Measurements from ENCODE around the gene ACTMAP.

The ACTMAP gene

DNA sequence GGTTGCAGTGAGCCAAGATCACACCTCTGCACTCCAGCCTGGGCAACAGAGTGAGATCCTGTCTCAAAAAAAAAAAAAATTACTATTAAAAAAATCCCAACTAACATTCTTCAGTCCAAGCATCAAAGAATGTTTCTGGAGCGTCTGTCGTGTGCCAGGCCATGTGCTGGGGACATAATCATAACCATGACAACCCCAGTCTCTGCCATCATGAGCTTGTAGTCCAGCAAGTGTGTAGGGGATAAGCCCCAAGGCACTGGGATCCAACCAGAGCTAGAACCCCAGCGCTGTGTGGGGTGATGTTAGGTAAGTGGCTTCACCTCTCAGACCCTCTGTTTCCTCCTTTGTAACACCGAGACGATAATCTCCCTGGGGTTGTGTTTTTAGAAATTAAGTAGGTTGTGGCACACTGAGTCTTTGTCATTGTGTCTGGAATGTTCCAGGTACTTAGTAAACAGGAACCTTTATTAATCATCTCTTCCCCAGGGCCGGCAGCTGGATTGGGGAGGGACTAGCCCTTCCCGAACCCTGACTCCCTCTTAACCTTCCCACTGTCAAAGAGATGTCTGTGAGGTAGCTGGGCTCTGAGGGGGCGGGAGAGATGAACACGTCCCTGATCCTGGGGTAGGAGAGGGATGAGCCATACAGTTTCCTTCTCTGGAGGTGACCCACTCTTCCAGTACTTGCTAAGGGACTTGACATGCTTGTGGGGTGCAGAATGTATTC is 28.2 kb downstream of the ACTMAP start:
- in situ Hi-C loops (cut with HindIII; ENCODE audit: low sequenced_read_pairs), result no loop called here

DNA sequence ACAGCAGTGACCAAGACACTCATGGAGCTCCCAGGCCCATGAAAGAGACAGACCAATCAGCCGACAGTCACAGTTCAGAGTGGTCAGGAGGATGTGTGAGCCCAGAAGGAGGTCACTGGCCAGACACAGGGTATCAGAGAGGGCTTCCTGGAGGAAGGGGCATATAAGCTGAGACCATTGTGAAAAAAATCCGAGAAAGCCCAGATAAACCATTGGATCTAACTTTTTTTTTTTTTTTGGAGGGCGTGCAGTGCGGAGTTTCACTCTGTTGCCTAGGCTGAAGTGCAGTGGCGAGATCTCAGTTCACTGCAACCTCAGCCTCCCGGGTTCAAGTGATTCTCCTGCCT is 29.2 kb downstream of the ACTMAP start:
- in situ Hi-C loops (cut with HindIII; ENCODE audit: low sequenced_read_pairs), result no loop called here

DNA sequence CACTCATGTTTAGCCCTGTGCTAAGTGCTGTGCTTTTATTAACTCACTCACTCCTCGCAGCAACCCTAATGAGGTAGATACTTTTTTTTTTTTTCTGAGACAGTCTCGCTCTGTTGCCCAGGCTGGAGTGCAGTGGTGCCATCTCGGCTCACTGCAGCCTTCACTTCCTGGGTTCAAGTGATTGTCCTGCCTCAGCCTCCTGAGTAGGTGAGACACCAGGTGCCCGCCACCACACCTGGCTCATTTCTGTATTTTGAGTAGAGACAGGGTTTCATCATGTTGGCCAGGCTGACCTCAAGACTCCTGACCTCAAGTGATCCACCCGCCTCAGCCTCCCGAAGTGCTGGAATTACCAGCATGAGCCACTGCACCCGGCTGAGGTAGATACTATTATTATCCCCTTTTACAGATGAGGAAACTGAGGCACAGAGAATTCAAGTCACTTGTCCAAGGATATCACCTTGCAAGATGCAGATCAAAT is 30.8 kb downstream of the ACTMAP start:
- in situ Hi-C loops (cut with HindIII; ENCODE audit: low sequenced_read_pairs), result no loop called here

DNA sequence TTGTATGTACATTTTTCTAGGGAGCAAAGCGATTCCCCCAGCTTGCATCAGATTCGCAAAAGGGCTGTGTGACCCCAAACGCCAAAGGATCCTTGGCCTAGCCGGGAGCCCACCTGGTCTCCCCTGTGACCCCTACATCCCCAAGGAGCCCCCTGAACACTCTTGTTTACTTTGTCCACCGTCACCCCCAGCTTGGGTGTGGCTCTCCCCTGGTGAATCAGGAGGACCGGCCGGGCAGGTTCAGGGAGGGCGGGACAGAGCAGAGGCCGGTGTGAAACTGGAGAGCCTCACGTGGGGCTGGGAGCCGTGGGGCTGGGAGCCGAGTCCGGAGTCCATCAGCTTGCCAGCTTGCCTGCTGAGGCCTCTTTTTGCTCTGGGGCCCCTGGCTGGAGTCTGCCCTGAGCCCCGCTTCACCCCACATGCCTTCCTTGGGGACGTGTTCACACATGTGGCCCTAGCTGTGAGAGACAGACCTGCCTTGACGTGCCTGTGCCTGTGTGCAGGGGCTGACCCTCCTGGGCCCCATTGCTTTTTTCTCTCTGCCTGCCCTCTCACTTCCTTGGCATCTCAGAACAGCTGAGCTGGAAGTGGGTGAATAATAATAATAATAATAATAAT is 31.4 kb downstream of the ACTMAP start:
- in situ Hi-C loops (cut with HindIII; ENCODE audit: low sequenced_read_pairs), result no loop called here

DNA sequence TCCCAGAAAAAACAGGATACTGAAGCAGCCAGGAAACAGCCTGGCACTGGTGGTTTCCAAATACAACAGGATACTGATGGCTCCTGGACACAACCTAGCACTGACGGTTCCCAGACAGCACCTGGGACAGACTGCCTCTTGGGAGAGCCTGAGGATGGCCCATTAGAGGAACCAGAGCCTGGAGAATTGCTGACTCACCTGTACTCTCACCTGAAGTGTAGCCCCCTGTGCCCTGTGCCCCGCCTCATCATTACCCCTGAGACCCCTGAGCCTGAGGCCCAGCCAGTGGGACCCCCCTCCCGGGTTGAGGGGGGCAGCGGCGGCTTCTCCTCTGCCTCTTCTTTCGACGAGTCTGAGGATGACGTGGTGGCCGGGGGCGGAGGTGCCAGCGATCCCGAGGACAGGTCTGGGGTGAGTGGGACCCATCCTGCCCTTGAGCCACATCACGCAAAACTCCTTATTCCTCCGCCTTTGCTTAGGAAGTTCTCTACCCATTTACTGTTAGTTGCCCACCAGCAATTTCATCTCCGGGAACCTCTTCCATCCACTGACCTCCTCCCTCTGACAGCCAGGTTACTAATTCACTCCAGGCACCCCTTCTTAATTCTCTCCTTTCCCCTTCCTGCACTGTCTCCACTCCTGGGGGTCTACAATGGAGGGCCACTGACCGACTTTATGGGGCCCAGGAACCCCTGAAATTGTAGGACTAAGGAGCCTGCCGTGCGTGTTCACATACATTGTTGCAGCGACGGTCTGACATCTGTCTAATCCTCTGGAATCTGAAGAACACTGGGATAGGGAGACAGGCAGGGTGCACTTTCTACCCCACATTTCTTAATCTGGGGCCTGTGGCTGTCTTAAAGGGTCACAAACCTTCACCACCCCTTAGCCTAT is 32.1 kb downstream of the ACTMAP start:
- in situ Hi-C loops (cut with HindIII; ENCODE audit: low sequenced_read_pairs), result no loop called here

DNA sequence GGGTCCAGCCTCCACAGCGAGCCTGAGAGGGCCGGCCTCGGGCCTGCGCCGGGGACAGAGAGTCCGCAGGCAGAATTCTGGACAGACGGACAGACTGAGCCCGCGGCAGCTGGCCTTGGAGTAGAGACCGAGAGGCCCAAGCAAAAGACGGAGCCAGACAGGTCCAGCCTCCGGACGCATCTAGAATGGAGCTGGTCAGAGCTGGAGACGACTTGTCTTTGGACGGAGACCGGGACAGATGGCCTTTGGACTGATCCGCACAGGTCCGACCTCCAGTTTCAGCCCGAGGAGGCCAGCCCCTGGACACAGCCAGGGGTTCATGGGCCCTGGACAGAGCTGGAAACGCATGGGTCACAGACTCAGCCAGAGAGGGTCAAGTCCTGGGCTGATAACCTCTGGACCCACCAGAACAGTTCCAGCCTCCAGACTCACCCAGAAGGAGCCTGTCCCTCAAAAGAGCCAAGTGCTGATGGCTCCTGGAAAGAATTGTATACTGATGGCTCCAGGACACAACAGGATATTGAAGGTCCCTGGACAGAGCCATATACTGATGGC is 32.9 kb downstream of the ACTMAP start:
- in situ Hi-C loops (cut with HindIII; ENCODE audit: low sequenced_read_pairs), result no loop called here

DNA sequence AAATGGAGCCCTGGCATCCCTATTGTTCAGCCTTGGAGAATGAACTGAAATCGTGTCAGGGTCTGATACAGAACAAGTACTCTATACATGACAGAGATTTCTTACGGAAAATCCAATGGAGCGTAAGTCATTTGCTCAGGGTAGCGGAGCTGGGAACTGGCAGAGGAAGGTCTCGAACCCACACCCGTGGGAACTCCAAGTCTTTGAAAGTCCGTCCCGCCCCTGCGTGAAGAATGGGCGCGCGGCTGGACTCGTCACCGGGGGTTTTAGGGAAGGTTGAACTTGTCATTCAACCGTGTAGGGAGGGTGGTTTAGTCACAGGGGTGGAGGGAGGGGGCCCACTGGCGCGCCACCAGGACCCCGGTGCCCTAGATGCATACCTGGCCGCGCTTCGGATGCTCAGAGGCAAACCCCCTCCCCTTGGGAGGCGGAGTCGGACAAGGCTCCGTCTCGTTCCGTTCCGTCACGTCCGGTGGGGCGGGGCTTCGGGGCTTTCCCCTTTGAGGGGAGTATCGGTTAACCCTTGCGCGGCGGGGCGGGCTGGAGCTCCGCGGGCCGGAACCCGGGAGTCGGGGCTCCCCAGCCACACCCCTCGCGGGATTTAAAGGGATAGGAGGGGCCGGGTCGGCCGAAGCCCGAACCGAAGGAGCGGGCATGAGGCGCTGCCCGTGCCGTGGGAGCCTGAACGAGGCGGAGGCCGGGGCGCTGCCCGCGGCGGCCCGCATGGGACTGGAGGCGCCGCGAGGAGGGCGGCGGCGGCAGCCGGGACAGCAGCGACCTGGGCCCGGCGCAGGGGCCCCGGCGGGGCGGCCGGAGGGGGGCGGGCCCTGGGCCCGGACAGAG is 33.6 kb downstream of the ACTMAP start, which contains the start of the genes COQ8B and ITPKC:
Gene COQ8B (minus strand): TSS at position 405 of the 843 bp plus-strand sequence. CDS start 2,254 bp downstream, outside the sequence.
Gene ITPKC (plus strand): TSS at position 631 of the 843 bp plus-strand sequence. CDS start 24 bp downstream, at position 655.
- in situ Hi-C loops (cut with HindIII; ENCODE audit: low sequenced_read_pairs), result no loop called here

DNA sequence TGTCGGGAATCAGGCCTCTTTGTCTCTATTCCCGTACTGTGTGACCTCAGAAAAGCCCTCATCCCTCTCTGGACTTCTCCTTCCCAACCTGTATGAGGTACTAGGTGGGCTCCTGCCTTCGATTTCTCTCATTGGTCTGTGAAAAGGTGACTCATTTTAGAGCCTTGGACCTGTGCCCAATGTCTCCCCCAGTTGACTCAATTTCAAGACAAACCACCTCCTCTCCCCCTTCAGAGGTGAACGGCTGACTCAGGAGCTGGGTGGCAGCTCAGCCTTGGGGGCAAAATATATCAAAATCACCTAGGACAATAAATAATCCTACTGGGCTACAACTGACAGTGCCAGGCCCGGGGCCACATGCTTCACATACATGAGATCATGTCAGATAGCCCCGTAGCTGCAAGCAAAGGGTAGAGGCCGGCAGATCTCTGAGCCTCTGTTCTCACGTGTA is 34.2 kb downstream of the ACTMAP start:
- in situ Hi-C loops (cut with HindIII; ENCODE audit: low sequenced_read_pairs), result no loop called here

DNA sequence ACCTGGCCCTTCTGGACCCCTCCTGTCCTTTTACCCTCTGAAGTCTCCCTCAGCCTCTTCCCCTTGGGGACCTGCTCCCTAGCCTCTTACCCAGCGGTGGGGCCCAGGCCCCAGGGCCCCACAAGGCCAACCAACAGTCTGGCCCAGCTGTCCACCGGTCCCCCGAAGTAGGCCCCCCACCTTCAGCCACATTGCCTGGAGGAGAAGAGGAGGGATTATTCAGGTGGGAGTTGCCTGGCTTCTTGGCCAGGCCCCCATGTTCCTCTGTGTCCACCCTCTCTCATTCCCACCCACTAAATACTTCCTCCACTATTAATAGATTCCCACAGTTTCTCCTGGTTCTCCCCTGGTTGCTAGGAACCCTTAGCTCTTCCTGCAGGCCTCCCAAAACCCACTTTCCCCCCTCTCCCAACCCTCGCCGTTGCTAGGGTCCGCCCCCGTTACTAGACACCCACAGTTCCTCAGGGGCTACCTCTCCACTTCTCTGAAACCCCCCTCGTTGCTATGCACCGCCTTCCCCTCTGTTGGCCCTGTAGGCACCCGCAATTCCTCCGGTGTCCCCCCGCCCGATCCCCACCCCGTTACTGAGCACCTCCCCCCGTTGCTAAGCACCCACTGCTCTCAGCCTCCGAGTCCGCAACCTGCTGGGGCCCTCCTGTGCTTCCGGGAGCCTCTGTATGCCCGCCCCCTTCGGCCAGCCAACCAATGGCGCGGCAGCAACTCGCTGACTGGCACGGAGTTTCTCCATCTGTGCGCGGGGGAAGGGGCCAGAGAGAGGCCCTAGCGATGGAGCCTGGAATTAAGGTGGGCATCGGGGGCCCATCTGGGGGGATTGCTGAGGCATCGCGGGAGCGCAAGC is 35.6 kb downstream of the ACTMAP start:
- in situ Hi-C loops (cut with HindIII; ENCODE audit: low sequenced_read_pairs), result no loop called here

DNA sequence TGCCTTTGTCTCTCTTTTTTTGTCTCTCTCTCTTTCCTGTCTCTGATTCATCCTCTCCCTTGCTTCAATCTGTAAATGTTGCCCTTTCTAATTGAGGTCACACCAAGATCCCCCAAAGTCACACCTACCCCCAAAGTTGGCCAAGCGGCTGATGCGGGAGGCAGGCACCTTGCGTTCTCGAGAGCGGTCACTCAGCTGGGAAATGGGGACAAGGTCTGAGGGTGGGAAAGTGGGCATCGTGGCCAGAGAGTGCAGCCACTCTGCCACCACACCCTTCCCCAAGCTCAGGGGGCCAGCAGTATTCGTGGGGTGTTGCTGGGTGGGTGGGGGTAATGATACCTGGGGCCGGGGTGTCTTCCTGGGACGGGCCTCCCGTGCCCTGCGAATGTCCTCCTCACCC is 36.3 kb downstream of the ACTMAP start:
- in situ Hi-C loops (cut with HindIII; ENCODE audit: low sequenced_read_pairs), result no loop called here

DNA sequence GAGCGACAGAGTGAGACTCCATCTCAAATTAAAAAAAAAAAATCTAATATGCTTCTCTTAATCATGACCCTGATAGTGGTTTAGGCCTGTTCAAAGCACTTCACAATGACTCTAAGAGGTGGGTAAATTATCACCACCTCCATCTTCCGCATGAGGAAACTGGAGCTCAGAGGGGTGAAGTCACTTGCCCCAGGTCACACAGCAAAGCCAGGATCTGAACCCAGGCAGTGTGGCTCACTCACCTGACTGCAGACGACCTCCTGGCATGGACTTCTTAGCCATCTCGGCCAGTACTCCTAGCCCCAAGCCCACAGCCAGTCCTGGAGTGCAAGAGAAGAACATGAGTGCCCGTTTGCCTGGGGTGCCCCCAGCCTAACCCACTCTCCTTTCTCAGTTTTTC is 40.5 kb downstream of the ACTMAP start:
- in situ Hi-C loops (cut with HindIII; ENCODE audit: low sequenced_read_pairs), result no loop called here

DNA sequence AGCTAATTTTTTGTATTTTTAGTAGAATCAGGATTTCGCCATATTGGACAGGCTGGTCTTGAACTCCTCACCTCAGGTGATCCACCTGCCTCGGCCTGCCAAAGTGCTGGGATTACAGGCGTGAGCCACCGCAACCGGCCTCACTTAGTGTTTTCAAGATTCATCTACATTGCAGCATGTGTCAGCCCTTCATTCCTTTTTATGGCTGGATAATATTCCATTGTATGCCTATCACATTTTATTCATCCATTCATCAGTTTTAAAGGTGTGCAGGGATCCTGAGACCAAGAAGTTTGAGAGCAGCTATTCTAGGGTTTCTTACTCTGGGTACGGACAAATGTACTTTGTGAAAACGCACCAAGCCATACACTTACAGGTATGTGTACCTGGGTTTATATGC is 42.7 kb downstream of the ACTMAP start:
- in situ Hi-C loops (cut with HindIII; ENCODE audit: low sequenced_read_pairs), result no loop called here

DNA sequence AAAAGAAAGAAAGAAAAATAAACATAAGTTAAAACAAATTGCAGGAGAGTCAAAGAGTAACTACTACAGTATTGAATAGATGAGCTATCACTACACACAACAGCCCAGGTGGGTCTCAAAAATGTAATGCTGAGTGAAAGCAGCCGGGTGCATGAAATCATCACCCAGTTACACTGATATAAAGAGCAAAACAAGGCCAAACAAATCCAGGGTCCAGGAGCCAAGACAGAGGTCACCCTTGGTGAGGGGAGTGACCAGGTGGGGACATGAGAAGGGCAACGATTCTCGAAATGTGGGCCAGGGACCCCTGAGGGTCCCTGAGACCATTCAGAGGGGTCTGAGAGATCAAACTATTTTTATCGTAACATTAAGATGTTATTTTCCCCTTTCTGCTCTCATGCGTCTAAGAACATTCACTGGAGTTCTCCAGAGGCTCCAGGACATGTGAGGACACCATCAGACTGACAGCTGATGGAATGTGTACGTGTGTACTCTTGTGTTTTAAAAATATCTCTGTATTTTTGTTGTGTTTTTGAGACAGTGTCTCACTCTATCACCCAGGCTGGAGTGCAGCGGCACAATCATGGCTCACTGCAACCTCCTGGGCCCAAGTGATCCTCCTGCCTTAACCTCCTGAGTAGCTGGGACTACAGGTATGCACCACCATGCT is 44.2 kb downstream of the ACTMAP start:
- in situ Hi-C loops (cut with HindIII; ENCODE audit: low sequenced_read_pairs), result no loop called here

DNA sequence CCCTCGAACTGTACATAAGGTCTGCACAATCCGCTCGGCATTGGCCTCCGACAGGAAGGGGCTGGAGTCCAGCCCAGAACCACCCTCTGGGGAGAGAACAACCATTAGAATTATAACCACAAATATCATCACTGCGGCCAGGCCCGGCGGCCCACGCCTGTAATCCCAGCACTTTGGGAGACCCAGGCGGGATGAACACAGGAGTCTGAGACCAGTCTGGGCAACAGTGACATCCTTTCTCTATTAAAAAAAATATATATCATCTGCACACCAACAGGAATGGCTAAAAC is 45.0 kb downstream of the ACTMAP start:
- in situ Hi-C loops (cut with HindIII; ENCODE audit: low sequenced_read_pairs), result no loop called here

DNA sequence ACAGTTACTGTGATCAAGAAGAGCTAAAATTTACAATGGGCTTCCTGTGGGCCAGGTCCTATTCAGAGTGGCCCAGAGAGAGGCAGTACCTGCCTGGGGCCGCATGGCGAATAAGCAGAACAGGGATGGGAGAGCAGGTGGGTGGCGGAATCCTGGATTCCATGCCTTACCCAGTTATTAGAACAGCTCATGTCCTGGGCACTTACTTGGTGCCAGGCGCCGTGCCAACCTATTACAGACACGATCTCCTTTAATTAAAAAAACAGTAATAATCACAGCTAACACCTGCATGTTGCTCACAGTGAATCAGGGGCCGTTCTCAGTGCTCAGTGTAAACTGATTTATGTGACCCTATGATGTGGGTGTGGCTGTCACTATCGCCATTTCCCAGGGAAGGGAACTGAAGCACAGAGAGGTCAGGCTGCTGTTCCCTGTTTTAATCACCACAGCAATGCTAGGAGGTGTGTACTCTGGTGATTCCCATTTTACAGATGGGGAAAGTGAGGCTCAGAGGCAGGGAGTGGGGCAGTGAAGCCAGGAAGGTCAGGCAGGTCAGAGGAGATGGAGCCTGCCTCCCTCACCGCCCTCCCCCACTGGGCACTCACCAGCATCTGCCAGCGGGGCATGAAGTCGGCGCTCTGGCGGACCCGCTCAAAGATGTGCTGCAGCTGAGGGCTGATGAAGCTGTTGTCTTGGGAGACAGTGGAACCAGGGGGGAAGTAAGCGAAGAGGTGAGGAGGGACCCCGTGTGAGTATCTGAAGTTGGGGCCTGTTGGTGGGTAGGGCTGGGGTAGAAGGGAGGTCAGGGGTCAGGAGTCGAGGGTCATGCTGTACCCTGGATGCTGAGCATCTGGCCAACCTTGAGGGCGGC is 45.6 kb downstream of the ACTMAP start:
- in situ Hi-C loops (cut with HindIII; ENCODE audit: low sequenced_read_pairs), result no loop called here

DNA sequence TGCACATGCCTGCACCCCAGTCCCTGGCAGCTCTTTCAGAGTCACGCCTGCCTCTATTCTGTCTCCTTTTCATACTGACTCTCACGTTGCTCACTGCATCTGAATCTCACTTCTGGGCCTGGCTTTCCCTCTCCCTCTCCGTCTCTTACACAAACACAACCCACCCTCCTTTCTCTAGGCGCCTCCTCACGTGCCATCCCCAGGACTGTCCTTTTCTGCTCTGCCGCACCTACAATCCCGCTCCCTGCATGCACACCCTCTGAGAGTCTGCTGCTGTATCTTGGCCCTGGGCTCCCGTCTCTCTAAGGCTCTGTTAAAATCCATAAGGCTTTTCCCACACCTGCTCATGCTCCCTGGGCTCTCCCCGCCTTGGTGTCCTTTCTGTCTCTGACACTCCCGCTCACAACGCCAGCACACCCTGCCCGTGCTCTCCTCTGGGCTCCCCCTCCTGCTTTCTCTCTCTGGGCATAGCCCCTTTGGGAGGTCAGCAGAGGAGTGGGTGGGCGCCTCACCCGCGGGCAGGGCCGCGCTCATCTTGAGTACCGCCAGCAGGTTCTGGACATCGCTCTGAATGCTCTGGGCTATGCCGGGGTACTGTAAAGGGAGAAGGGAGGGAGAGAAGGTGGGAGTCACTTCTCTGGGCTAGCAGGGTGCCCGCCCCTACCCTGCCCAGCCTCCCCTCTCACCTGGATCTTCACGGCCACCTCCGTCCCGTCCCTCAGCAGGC is 47.1 kb downstream of the ACTMAP start:
- in situ Hi-C loops (cut with HindIII; ENCODE audit: low sequenced_read_pairs), result no loop called here

DNA sequence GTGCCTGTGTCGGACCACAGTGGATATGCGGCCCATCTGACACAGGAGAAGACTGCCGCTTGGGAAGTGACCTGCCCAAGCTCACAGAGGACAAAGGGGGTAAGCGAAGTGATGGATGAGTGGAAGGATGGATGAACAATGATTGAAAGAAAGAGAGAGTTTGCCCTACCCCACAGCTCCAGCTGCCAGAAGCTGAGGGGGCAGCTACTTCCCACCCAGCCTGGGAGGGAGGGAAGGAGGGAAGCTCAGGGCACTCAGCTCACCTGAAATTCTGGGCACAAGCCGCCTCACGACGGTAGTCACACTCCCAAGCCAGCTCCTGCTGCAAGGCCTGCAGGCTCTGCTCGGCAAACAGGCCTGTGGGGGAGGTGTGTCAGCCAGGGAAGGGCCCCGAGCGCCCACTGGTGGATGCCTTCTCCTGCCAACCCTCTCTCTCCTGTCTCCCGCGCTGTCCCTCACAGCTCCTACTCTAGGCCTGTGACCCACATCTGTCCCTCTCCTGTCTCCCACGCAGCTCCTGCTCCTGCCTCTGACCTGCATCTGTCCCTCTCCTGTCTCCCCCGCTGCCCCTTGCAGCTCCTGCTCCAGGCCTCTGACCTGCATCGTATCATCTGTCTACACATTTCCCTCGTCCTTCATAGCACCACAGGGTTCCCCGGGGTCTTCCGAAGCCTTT is 47.8 kb downstream of the ACTMAP start:
- in situ Hi-C loops (cut with HindIII; ENCODE audit: low sequenced_read_pairs), result no loop called here
